ENCODE measurements around the gene SLC31A1. TPM values are rescaled to one million over a fixed set of nuclear protein-coding genes. Genes with fewer than 3 reads are reported as not detected.

Gene SLC31A1
- total RNA-seq, 1 experiment from 2014 or later = 17.6 TPM

DNA sequence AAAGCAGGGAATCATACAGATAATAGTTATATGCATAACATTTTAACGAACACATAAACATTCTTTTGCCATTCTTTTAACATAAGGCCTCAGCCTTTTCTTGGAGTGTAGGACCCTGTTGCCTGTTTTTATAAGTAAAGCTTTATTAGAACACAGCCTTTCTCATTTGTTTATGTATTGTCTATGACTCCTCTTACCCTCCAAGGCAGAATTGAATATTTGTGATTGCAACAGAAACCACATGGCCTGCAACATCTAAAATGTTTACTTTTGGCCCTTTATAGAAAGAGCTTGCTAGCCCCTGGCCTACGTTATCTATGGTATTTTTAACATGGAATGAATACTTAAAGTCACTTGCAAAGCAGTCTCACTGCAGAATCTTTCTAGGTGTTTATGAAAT lies 2.6 kb downstream of the SLC31A1 start:
- no peak for DNase-seq (ENCODE audit: low read depth, low spot score)
- no peaks in the 10 kb centered on the region for H3K9me3 ChIP-seq (ENCODE audit: control insufficient read depth, insufficient read depth, low read depth, low read length)
- no peak overlapping the region for H3K27ac ChIP-seq (ENCODE audit: low read length)
- ChIA-PET CTCF (no interaction called here), POLR2A (no interaction called here)
- BruUV-seq (replicated peaks) = no TSS peak
- TF ChIP-seq, protein P1, sequence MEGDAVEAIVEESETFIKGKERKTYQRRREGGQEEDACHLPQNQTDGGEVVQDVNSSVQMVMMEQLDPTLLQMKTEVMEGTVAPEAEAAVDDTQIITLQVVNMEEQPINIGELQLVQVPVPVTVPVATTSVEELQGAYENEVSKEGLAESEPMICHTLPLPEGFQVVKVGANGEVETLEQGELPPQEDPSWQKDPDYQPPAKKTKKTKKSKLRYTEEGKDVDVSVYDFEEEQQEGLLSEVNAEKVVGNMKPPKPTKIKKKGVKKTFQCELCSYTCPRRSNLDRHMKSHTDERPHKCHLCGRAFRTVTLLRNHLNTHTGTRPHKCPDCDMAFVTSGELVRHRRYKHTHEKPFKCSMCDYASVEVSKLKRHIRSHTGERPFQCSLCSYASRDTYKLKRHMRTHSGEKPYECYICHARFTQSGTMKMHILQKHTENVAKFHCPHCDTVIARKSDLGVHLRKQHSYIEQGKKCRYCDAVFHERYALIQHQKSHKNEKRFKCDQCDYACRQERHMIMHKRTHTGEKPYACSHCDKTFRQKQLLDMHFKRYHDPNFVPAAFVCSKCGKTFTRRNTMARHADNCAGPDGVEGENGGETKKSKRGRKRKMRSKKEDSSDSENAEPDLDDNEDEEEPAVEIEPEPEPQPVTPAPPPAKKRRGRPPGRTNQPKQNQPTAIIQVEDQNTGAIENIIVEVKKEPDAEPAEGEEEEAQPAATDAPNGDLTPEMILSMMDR (IDR thresholded peaks at IDR 0.05) = no peak
- no peak for TF ChIP-seq POLR2AphosphoS5 (IDR thresholded peaks at IDR 0.05; ENCODE audit: low read depth, low read length)
- no peak for TF ChIP-seq SIN3A (IDR thresholded peaks at IDR 0.05; ENCODE audit: borderline replicate concordance, insufficient read depth, low read depth, low read length)
- TF ChIP-seq TCF7L2 (IDR thresholded peaks at IDR 0.05; ENCODE audit: low read depth, low read length) = no peak
- TF ChIP-seq, protein P2, sequence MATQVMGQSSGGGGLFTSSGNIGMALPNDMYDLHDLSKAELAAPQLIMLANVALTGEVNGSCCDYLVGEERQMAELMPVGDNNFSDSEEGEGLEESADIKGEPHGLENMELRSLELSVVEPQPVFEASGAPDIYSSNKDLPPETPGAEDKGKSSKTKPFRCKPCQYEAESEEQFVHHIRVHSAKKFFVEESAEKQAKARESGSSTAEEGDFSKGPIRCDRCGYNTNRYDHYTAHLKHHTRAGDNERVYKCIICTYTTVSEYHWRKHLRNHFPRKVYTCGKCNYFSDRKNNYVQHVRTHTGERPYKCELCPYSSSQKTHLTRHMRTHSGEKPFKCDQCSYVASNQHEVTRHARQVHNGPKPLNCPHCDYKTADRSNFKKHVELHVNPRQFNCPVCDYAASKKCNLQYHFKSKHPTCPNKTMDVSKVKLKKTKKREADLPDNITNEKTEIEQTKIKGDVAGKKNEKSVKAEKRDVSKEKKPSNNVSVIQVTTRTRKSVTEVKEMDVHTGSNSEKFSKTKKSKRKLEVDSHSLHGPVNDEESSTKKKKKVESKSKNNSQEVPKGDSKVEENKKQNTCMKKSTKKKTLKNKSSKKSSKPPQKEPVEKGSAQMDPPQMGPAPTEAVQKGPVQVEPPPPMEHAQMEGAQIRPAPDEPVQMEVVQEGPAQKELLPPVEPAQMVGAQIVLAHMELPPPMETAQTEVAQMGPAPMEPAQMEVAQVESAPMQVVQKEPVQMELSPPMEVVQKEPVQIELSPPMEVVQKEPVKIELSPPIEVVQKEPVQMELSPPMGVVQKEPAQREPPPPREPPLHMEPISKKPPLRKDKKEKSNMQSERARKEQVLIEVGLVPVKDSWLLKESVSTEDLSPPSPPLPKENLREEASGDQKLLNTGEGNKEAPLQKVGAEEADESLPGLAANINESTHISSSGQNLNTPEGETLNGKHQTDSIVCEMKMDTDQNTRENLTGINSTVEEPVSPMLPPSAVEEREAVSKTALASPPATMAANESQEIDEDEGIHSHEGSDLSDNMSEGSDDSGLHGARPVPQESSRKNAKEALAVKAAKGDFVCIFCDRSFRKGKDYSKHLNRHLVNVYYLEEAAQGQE (IDR thresholded peaks at IDR 0.05; ENCODE audit: insufficient read depth in 1 of 2, low read depth in 2 of 2, low read length in 1 of 2) = no peak
- in situ Hi-C loops (cut with HindIII; ENCODE audit: low pct_unique_long_range_greater_than_20kb, low sequenced_read_pairs) = no loop called here
- no peak overlapping the region for H3K4me3 ChIP-seq (ENCODE audit: low read depth in 2 of 2, low read length in 2 of 2)
- ATAC-seq = no peak
- no peaks in the 10 kb centered on the region for H3K27me3 ChIP-seq (ENCODE audit: control insufficient read depth, insufficient read depth, low read length)
- H3K36me3 ChIP-seq (ENCODE audit: control insufficient read depth, insufficient read depth, low read length) = no peaks in the 10 kb centered on the region; the same call in none of the 2 replicates
- intact Hi-C loops (cut with micrococcal nuclease; ENCODE audit: unreplicated experiment) = no loop called here
- H3K4me1 ChIP-seq (ENCODE audit: control insufficient read depth, insufficient read depth, low read length) = peaks cover 8% of the 10 kb centered on the region

DNA sequence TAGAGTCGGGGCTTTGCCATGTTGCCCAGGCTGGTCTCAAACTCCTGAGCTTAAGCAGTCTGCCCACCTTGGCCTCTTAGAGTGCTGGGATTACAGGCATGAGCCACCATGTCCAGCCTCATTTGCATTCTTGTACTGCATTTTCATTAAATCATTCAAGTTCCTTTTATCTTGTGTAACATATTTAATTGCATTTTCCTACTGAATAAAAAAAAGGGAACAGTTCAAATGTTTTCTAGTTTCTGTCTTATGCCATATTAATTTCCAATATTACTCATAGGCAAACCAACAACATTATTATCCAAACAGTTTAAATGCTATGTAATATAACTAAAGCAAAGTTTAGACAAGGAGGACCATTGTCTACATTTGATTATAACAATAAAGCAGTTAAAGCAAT lies 6.1 kb downstream of the SLC31A1 start:
- Histone ChIP-seq H3K27me3 (ENCODE audit: control insufficient read depth, insufficient read depth, low read length) (no peaks in the 10 kb centered on the region), H3K36me3 (ENCODE audit: control insufficient read depth, insufficient read depth, low read length) (no peaks in the 10 kb centered on the region; the same call in 1 of the 2 replicates), H3K27ac (ENCODE audit: low read length) (no peak overlapping the region), H3K4me3 (ENCODE audit: low read depth in 2 of 2, low read length in 2 of 2) (no peak overlapping the region), H3K4me1 (ENCODE audit: control insufficient read depth, insufficient read depth, low read length) (peaks cover 8% of the 10 kb centered on the region), H3K9me3 (ENCODE audit: control insufficient read depth, insufficient read depth, low read depth, low read length) (no peaks in the 10 kb centered on the region)
- intact Hi-C loops (cut with micrococcal nuclease; ENCODE audit: unreplicated experiment) = no loop called here
- in situ Hi-C loops (cut with HindIII; ENCODE audit: low pct_unique_long_range_greater_than_20kb, low sequenced_read_pairs) = no loop called here
- BruUV-seq (replicated peaks) = no TSS peak
- ATAC-seq (no peak), DNase-seq (ENCODE audit: low read depth, low spot score) (no peak)
- CTCF ChIA-PET = no interaction called here
- TF ChIP-seq TCF7L2 (IDR thresholded peaks at IDR 0.05; ENCODE audit: low read depth, low read length) = no peak
- TF ChIP-seq, protein P1 (IDR thresholded peaks at IDR 0.05) = no peak
- TF ChIP-seq, protein P2 (IDR thresholded peaks at IDR 0.05; ENCODE audit: insufficient read depth in 1 of 2, low read depth in 2 of 2, low read length in 1 of 2) = no peak
- TF ChIP-seq POLR2AphosphoS5 (IDR thresholded peaks at IDR 0.05; ENCODE audit: low read depth, low read length) = no peak
- TF ChIP-seq SIN3A (IDR thresholded peaks at IDR 0.05; ENCODE audit: borderline replicate concordance, insufficient read depth, low read depth, low read length) = no peak
- POLR2A ChIA-PET = no interaction called here

Measured in Panc1 (cell line).